CD14-positive monocyte (primary cell): ENCODE results near the gene SYNDIG1L. TPM values are rescaled to one million over a fixed set of nuclear protein-coding genes. Genes with fewer than 3 reads are reported as not detected.

Experiments used
- DNase-seq, 3 donors: peaks; one replicate each; pipeline ENCODE4 v3.0.0-alpha.2; 2011 to 2022
- H2AFZ ChIP-seq: 2 replicates; pipeline ENCODE4 v1.6.0; 2012; ENCODE audit warnings: mild to moderate bottlenecking, low read depth, low read length, inconsistent platforms; ENCODE audit not compliant: insufficient read depth, poor library complexity, severe bottlenecking
- H3K27ac ChIP-seq, 2 donors: 1 replicate in 1 of 2; 2 replicates in 1 of 2; pipeline ENCODE4 v1.5.1; 2012 to 2013; ENCODE audit warnings: low read length in 2 of 2, control low read depth in 1 of 2, inconsistent platforms in 1 of 2, low read depth in 1 of 2, mild to moderate bottlenecking in 1 of 2
- H3K27me3 ChIP-seq, 2 donors: one replicate each; pipeline versions ENCODE4 v1.6.0 to v1.6.1; 2011 to 2013; ENCODE audit warnings: low read length in 2 of 2; ENCODE audit not compliant: control insufficient read depth in 2 of 2, insufficient read depth in 2 of 2
- H3K36me3 ChIP-seq, 2 donors: replicated peaks in 1 of 2; 1 replicate in 1 of 2; 2 replicates in 1 of 2; pipeline versions ENCODE4 v1.5.1 to v1.6.1; 2012 to 2013; ENCODE audit warnings: low read length in 2 of 2, control low read depth in 1 of 2, inconsistent platforms in 1 of 2, mild to moderate bottlenecking in 1 of 2; ENCODE audit not compliant: insufficient read depth in 2 of 2, control insufficient read depth in 1 of 2
- H3K4me1 ChIP-seq, 2 donors: 1 replicate in 1 of 2; 2 replicates in 1 of 2; pipeline versions ENCODE4 v1.5.1 to v1.6.1; 2012 to 2013; ENCODE audit warnings: low read length in 2 of 2, control low read depth in 1 of 2, inconsistent platforms in 1 of 2, mild to moderate bottlenecking in 1 of 2, moderate library complexity in 1 of 2; ENCODE audit not compliant: insufficient read depth in 2 of 2, control insufficient read depth in 1 of 2
- H3K4me2 ChIP-seq: replicated peaks from 2 replicates; pipeline ENCODE3; 2012; ENCODE audit warnings: low read length, moderate library complexity, mild to moderate bottlenecking; ENCODE audit not compliant: poor library complexity, severe bottlenecking; ENCODE audit errors: extremely low read depth
- H3K4me3 ChIP-seq, 3 experiments: fragments of 200-600 bp in 1 of 3; sonication (generic) in 1 of 3; replicated peaks in 1 of 3; 1 replicate in 2 of 3; 2 replicates in 1 of 3; pipeline ENCODE4 v1.5.1; 2011 to 2013; ENCODE audit warnings: low read length in 3 of 3, mild to moderate bottlenecking in 3 of 3, control low read depth in 2 of 3, low read depth in 2 of 3, inconsistent platforms in 1 of 3, moderate library complexity in 1 of 3
- H3K79me2 ChIP-seq: 2 replicates; pipeline ENCODE4 v1.6.0; 2012; ENCODE audit warnings: mild to moderate bottlenecking, control low read depth, inconsistent platforms, low read length, moderate library complexity; ENCODE audit not compliant: insufficient read depth
- H3K9ac ChIP-seq: 2 replicates; pipeline ENCODE4 v1.6.0; 2017; ENCODE audit warnings: low read length, mild to moderate bottlenecking; ENCODE audit not compliant: insufficient read depth, poor library complexity, severe bottlenecking
- H3K9me3 ChIP-seq, 2 donors: replicated peaks in 1 of 2; 1 replicate in 1 of 2; 2 replicates in 1 of 2; pipeline versions ENCODE4 v1.5.1 to v1.6.1; 2012 to 2013; ENCODE audit warnings: low read length in 2 of 2, control low read depth in 1 of 2; ENCODE audit not compliant: control insufficient read depth in 1 of 2, insufficient read depth in 1 of 2
- H4K20me1 ChIP-seq: 2 replicates; pipeline ENCODE4 v1.6.0; 2012; ENCODE audit warnings: mild to moderate bottlenecking, low read length, control low read depth, moderate library complexity; ENCODE audit not compliant: insufficient read depth
- H3K27ac Mint-ChIP-seq, 7 donors: one replicate each; pipeline ENCODE4 v1.8.0; 2020; ENCODE audit warnings: mild to moderate bottlenecking in 7 of 7, mixed read lengths in 7 of 7, moderate library complexity in 6 of 7, inconsistent platforms in 2 of 7
- H3K27me3 Mint-ChIP-seq, 3 donors: one replicate each; pipeline ENCODE4 v1.8.0; 2021 to 2022; ENCODE audit warnings: low read depth in 3 of 3, mild to moderate bottlenecking in 3 of 3, mixed read lengths in 3 of 3, moderate library complexity in 3 of 3, inconsistent platforms in 1 of 3
- H3K36me3 Mint-ChIP-seq, 2 donors: one replicate each; pipeline ENCODE4 v1.8.0; 2020; ENCODE audit warnings: mixed read lengths in 2 of 2, inconsistent platforms in 1 of 2, mild to moderate bottlenecking in 1 of 2
- H3K4me1 Mint-ChIP-seq: one replicate; pipeline ENCODE4 v1.8.0; 2020; ENCODE audit warnings: mild to moderate bottlenecking, mixed read lengths
- H3K4me3 Mint-ChIP-seq, 2 donors: one replicate each; pipeline ENCODE4 v1.8.0; 2020; ENCODE audit warnings: mild to moderate bottlenecking in 2 of 2, mixed read lengths in 2 of 2, moderate library complexity in 1 of 2
- H3K9me3 Mint-ChIP-seq, 7 donors: one replicate each; pipeline ENCODE4 v1.8.0; 2020 to 2022; ENCODE audit warnings: mixed read lengths in 7 of 7, mild to moderate bottlenecking in 6 of 7, moderate library complexity in 6 of 7, inconsistent platforms in 2 of 7
- WGBS: methylation state at CpG from one replicate; pipeline ENCODE4 v1.1.5; 2013; ENCODE audit warnings: missing lambda C conversion rate; ENCODE audit not compliant: insufficient coverage; 5-methylcytosine and 5-hydroxymethylcytosine counted together
- intact Hi-C, 2 donors: fragments of 100-400 bp; cut with micrococcal nuclease; formaldehyde crosslinking; loops; one replicate each; pipeline versions ENCODE4 v1.15.0 to v1.15.1; 2023
- polyA plus RNA-seq, 3 donors: library from polyadenylated mRNA; depleted of rRNA in 1 of 3; unstranded in 2 of 3; stranded (reverse) in 1 of 3; fragments of 300-500 nt in 2 of 3; fragments of >200 nt in 1 of 3; fragmentation: Illumina TruSeq in 2 of 3; gene quantifications; 1 replicate in 2 of 3; 2 replicates in 1 of 3; pipeline ENCODE4 v1.2.3, GENCODE V29; 2012 to 2021
- TF ChIP-seq, protein P1 (sequence below): fragments of 200-600 bp; IDR thresholded peaks from one replicate; pipeline ENCODE4 v1.8.0; 2022; ENCODE audit warnings: antibody characterized with exemption, mild to moderate bottlenecking

Gene SYNDIG1L
- polyA plus RNA-seq, 3 donors, result not detected

DNA sequence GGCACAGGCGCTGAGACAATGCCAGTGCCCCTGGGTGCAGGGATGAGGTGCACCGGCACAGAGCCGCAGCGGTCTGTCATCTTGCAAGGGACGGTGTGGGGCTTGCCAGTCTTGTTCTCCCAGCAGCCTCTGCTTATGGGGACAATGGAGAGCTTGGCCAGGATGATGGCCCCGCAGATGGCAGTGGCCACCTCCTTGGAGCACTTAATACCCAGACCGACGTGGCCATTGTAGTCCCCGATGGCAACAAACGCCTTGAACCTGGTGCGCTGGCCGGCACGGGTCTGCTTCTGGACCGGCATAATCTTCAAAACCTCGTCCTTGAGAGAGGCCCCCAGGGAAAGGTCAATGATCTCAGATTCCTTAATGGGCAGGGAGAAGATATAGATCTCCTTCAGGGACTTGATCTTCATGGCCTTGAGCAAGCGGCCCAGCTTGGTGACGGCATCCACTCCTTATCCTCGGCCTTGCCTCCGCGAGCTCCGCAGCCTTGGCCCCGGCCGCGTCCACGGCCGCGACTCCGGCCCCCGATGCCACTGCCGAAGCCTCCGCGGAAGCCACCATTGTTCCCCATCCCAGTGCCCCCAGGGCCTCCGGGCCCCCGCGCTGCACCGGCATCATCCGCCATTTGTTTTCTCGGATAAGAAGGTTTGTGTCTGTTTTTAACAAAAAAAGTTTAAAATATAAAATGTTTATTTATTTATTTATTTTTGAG, 47.9 kb downstream of the SYNDIG1L start:
- Mint-ChIP-seq H3K9me3 (no peaks in the 10 kb centered on the region), H3K27ac (no peak overlapping the region), H3K4me1 (no peaks in the 10 kb centered on the region), H3K27me3 (peaks cover 6 to 10% (median 8%) of the 10 kb centered on the region in 3 donors), H3K36me3 (no peaks in the 10 kb centered on the region), H3K4me3 (no peak overlapping the region)
- Histone ChIP-seq H3K4me3 (no peak overlapping the region), H2AFZ (no peak overlapping the region), H3K79me2 (no peaks in the 10 kb centered on the region), H3K36me3 (no peaks in the 10 kb centered on the region), H3K9ac (no peak overlapping the region), H3K27me3 (no peaks in the 10 kb centered on the region), H3K27ac (no peak overlapping the region), H4K20me1 (no peaks in the 10 kb centered on the region), H3K4me1 (no peaks in the 10 kb centered on the region), H3K9me3 (no peaks in the 10 kb centered on the region), H3K4me2 (no peak overlapping the region)
- TF ChIP-seq, protein P1, sequence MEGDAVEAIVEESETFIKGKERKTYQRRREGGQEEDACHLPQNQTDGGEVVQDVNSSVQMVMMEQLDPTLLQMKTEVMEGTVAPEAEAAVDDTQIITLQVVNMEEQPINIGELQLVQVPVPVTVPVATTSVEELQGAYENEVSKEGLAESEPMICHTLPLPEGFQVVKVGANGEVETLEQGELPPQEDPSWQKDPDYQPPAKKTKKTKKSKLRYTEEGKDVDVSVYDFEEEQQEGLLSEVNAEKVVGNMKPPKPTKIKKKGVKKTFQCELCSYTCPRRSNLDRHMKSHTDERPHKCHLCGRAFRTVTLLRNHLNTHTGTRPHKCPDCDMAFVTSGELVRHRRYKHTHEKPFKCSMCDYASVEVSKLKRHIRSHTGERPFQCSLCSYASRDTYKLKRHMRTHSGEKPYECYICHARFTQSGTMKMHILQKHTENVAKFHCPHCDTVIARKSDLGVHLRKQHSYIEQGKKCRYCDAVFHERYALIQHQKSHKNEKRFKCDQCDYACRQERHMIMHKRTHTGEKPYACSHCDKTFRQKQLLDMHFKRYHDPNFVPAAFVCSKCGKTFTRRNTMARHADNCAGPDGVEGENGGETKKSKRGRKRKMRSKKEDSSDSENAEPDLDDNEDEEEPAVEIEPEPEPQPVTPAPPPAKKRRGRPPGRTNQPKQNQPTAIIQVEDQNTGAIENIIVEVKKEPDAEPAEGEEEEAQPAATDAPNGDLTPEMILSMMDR, result no peak
- intact Hi-C loops, result no loop called here
- WGBS, result 96% methylated on average over 28 of the region's 38 CpGs
- no peak for DNase-seq

DNA sequence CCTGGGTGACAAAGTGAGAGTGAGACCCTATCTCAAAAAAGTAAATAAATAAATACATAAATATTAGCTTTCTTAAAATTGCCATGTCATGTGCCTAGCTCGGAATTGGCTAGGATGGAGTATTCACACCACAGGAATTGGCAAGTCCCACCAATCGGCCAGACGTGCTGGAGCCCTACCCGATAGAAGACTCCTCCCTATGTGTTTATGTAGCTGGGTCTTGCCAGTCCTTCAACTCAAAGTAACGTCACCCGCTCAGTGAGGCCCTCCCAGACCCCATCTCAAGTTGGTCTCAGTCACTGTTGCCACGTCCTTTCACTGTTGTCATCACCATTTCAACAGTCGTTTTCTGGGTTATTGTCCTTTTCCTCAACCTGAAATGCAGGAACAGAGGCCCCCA, 57.6 kb downstream of the SYNDIG1L start:
- 95% methylated on average over 3 of the region's 8 CpGs for WGBS
- no peak overlapping the region for H3K4me3 ChIP-seq
- TF ChIP-seq, protein P1, result no peak
- no peaks in the 10 kb centered on the region for H4K20me1 ChIP-seq
- H3K4me2 ChIP-seq, result no peak overlapping the region
- H3K27me3 Mint-ChIP-seq, result peaks cover 2 to 9% (median 3%) of the 10 kb centered on the region in 3 donors
- H3K27me3 ChIP-seq, result peaks cover 0 to 2% of the 10 kb centered on the region in 2 donors
- no peak overlapping the region for H2AFZ ChIP-seq
- no peaks in the 10 kb centered on the region for H3K4me1 ChIP-seq
- no peak overlapping the region for H3K27ac ChIP-seq
- no peaks in the 10 kb centered on the region for H3K79me2 ChIP-seq
- intact Hi-C loops, result no loop called here
- no peaks in the 10 kb centered on the region for H3K9me3 Mint-ChIP-seq
- no peaks in the 10 kb centered on the region for H3K36me3 ChIP-seq
- no peaks in the 10 kb centered on the region for H3K36me3 Mint-ChIP-seq
- no peak overlapping the region for H3K27ac Mint-ChIP-seq
- H3K4me3 Mint-ChIP-seq, result no peak overlapping the region
- no peak overlapping the region for H3K9ac ChIP-seq
- no peaks in the 10 kb centered on the region for H3K4me1 Mint-ChIP-seq
- no peak for DNase-seq
- H3K9me3 ChIP-seq, result no peaks in the 10 kb centered on the region
